Measurements from ENCODE around the gene POLR1E. TPM values are rescaled to one million over a fixed set of nuclear protein-coding genes. Genes with fewer than 3 reads are reported as not detected.
"Not testable (repeated sequence)": the region's sequence is repeated elsewhere in the genome, so short reads cannot be mapped to it uniquely, and the experiment has no call there.

POLR1E gene
- total and polyA plus RNA-seq, 11 donors = 6.9 to 27.0 (median 12.8) TPM

- WGBS, 4 donors = 73 to 96% (median 94%) methylated on average over 3 of the region's 3 CpGs
- DNase-seq (no peak), ATAC-seq (no peak)
- Histone ChIP-seq H3K4me1 (peaks cover 0 to 12% (median 4%) of the 10 kb centered on the region in 12 donors), H3K27ac (no peak overlapping the region), H3K9me3 (peaks cover 0 to 19% (median 9%) of the 10 kb centered on the region in 12 donors), H3K27me3 (peaks cover 0 to 5% (median 0%) of the 10 kb centered on the region in 9 donors), H3K4me3 (no peak overlapping the region), H3K36me3 (no peaks in the 10 kb centered on the region)
- intact Hi-C loops (cut with DNase I) = no loop called here
- TF ChIP-seq POLR2A (IDR thresholded peaks at IDR 0.05) (no peak), CTCF (IDR thresholded peaks at IDR 0.05) (no peak)
Observed at GRCh38 chr9:37474438-37474837, 11.3 kb upstream of the POLR1E start.

- H3K36me3 ChIP-seq = no peaks in the 10 kb centered on the region
- peaks cover 0 to 10% (median 1%) of the 10 kb centered on the region in 12 donors for H3K4me1 ChIP-seq
- 73 to 78% (median 75%) methylated on average over 11 of the region's 11 CpGs for WGBS, 4 donors
- intact Hi-C loops (cut with DNase I) = no loop called here
- ATAC-seq (no peak), DNase-seq (no peak)
- peaks cover 0 to 17% (median 0%) of the 10 kb centered on the region in 9 donors for H3K27me3 ChIP-seq
- TF ChIP-seq POLR2A (IDR thresholded peaks at IDR 0.05) (no peak), CTCF (IDR thresholded peaks at IDR 0.05) (no peak)
- no peak overlapping the region for H3K4me3 ChIP-seq
- peaks cover 0 to 19% (median 9%) of the 10 kb centered on the region in 12 donors for H3K9me3 ChIP-seq
- no peak overlapping the region for H3K27ac ChIP-seq
Observed at GRCh38 chr9:37476930-37477329, 8.8 kb upstream of the POLR1E start.

DNA sequence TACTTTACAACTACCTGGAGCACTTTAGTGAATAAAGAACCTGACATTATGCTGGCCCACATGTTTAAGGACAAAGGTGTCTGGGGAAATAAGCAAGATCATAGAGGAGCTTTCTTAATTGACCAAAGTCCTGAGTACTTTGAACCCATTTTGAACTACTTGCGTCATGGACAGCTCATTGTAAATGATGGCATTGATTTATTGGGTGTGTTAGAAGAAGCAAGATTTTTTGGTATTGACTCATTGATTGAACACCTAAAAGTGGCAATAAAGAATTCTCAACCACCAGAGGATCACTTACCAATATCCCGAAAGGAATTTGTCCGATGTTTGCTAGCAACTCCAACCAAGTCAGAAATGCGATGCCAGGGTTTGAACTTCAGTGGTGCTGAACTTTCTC, 8.3 kb upstream of the POLR1E start:
- DNase-seq; ATAC-seq; intact Hi-C loops (cut with DNase I); H3K36me3 ChIP-seq; H3K4me1 ChIP-seq; H3K27ac ChIP-seq; H3K4me3 ChIP-seq: not testable (repeated sequence)
- 88 to 95% (median 92%) methylated on average over 4 of the region's 4 CpGs for WGBS, 4 donors
- H3K27me3 ChIP-seq = peaks cover 0 to 17% (median 0%) of the 10 kb centered on the region in 9 donors
- H3K9me3 ChIP-seq = peaks cover 0 to 19% (median 9%) of the 10 kb centered on the region in 12 donors

DNA sequence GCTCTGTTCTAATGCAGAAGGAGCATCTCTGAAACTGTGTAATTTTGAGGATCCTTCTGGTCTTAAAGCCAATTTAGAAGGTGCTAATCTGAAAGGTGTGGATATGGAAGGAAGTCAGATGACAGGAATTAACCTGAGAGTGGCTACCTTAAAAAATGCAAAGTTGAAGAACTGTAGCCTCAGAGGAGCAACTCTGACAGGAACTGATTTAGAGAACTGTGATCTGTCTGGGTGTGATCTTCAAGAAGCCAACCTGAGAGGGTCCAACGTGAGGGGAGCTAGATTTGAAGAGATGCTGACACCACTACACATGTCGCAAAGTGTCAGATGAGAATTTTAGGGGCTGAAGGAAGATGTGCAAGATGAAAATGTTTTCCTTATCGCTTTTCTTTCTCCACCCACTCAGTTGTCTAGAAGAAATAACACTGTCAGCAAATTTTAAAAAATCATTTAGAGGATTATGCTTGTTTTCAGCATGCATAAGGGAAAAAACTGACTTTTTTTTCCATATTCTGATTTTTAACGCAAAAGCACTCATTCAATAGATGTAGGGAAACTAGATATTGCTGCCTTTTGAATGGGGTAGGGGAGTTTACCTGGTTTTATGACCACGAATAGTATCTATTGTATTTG, 7.6 kb upstream of the POLR1E start:
- H3K27me3 ChIP-seq = peaks cover 0 to 17% (median 0%) of the 10 kb centered on the region in 9 donors
- H3K27ac ChIP-seq; H3K36me3 ChIP-seq; ATAC-seq; H3K4me1 ChIP-seq; DNase-seq; intact Hi-C loops (cut with DNase I); H3K4me3 ChIP-seq: not testable (repeated sequence)
- WGBS, 4 donors = 61 to 69% (median 63%) methylated on average over 5 of the region's 5 CpGs
- H3K9me3 ChIP-seq = peaks cover 0 to 19% (median 9%) of the 10 kb centered on the region in 12 donors

- Histone ChIP-seq H3K27me3 (peaks cover 0 to 17% (median 0%) of the 10 kb centered on the region in 9 donors), H3K9me3 (no peaks in the 10 kb centered on the region), H3K36me3 (no peaks in the 10 kb centered on the region), H3K27ac (no peak overlapping the region), H3K4me1 (peaks cover 0 to 6% (median 5%) of the 10 kb centered on the region in 12 donors), H3K4me3 (no peak overlapping the region)
- intact Hi-C loops (cut with DNase I) = loop anchor here in 6 of 10 donors (10.0 kb wide), 4 partner anchors 94 to 954 kb away; partner anchors contain the start of genes FBXO10 (in 3 of the 6) and TRMT10B (in 1 of the 6)
- WGBS, 4 donors = 80 to 86% (median 84%) methylated on average over 3 of the region's 3 CpGs
- no peak for DNase-seq
- TF ChIP-seq CTCF (IDR thresholded peaks at IDR 0.05) = no peak
- no peak for TF ChIP-seq POLR2A (IDR thresholded peaks at IDR 0.05)
- no peak for ATAC-seq
Observed at GRCh38 chr9:37480759-37481158, 5.0 kb upstream of the POLR1E start.
